ENCODE measurements around the gene MED12.

Gene MED12

GRCh38 chrX:71107762-71108360 is 10.5 kb upstream of the MED12 start:
- DNase-seq: no peak

GRCh38 chrX:71109051-71109450 is 9.3 kb upstream of the MED12 start:
- DNase-seq: no peak

DNA sequence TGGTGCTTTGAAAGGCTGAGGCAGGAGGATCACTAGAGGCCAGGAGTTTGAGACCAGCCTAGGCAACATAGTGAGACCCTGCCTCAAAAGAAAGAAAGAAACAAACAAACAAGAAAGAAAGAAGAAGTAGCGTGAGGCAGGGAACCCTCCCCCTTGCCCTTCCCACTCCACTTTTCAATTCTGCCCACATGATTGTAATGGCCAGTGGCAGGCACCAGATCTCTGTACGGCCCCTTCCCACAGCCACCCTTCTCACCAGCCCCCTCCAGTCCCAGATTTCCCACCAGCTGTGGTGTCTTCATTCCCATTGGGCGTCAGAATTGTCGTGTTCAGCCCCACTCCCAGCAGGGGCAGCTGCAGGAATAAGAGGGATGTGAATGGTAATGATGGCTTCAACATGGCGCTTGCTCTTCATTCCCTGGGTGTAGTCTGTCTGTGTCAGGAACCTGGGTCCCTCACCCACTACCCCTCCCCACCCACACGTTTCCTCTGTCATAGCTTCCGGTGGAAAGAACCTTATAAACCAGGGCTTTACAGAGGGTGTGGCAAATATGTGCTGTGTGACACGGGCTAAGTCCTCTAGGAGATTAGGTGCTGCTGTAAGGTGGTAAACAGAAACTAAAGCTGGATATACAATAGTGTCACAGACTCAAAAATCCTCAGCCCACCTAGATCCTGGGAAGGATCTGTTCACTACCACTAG is 7.1 kb upstream of the MED12 start, which contains the start of gene IL2RG:
IL2RG (minus strand) TSS at position 437 of the 703 bp plus-strand sequence; CDS start at position 399, 38 bp downstream.
- DNase-seq: no peak

GRCh38 chrX:71111921-71112431 is 6.4 kb upstream of the MED12 start:
- DNase-seq: no peak

DNA sequence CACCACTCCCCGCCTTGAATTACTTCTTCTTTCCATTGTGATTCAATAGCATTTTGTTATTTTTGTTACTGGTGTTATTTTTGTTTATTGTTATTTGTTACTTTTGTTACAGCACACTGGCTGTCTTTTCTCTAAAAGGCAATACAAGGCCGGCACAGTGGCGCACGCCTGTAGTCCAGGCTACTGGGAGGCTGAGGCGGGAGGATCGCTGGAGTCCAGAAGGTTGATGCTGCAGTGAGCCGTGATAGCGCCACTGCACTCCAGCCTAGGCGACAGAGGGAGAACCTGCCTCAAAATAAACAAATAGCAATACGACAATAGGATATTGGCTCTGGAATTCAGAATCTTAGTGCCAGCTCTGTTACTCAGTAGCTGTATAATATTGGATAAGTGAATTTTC is 1.0 kb upstream of the MED12 start:
- DNase-seq: no peak

DNA sequence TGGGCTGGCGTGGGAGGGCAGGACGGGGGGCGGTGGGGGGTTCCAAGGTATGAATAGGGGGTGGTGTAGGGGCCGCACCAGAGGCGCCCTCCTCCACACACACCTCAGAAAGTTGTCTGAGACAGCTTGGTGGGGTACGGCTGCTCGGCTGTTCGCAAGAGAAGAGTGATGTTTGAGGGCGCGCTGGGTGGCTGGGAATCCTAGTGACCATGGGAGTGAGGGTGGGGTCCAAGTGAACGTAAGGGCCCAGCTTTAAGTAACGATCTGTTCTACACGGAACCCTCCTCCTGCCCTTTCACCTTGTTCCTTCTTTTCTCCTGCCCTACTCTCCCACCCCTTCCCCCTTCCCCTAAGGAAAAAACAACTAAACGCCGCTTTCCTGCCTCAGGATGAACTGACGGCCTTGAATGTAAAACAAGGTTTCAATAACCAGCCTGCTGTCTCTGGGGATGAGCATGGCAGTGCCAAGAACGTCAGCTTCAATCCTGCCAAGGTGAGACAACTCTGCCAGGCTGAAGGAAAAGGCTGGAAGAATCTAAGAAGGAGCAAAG is 664 bp downstream of the MED12 start:
- no peak for DNase-seq

- no peak for DNase-seq
These were observed 9.9 kb downstream of the MED12 start for GRCh38 chrX:71128166-71128833.

DNA sequence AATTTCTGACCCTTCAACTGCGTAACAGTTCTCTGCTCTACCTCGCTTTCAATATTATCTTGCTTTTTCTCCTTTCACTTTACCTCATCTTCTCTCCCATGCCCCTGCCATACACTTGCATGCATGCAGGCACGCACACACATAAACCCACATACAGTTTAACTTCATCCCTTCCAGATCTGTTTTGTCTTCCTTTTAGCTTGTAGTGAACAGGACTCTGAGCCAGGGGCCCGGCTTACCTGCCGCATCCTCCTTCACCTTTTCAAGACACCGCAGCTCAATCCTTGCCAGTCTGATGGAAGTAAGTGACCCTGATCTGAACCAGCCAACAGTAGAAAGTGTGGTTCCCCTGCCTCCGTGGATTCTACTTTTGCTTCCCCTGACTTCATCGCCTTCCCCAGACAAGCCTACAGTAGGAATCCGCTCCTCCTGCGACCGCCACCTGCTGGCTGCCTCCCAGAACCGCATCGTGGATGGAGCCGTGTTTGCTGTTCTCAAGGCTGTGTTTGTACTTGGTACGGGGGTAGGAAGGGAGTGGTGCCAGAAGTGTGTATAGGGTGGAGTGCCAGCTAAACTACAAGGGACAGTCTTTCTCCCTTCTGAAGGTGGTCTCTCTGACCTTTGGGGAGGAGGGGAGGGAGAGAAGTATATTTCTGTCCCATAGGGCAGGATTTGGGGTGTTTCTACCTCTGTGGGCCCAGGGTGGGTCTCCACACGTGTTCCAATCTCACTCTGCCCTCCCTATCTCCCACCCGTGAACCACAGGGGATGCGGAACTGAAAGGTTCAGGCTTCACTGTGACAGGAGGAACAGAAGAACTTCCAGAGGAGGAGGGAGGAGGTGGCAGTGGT is 10.7 kb downstream of the MED12 start:
- DNase-seq: no peak

DNA sequence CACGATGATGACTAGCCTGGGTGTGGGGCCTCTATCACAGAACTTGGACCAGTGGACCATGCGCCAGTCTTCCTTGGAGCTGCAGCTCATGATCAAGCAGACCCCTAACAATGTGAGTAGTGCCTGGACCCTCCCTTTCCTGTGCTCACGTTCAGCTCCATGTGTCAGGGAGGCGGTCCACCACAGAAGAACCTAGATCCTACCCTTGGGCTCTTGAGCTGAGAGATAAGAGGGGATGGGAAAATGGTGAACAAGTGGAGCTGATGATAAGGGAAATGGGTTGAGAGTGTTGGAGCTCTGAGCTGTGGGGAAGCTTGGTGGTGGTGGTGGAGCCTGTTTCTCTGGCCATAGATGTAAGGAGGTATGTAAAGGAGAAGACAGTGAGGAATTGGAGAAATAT is 13.1 kb downstream of the MED12 start:
- no peak for DNase-seq

DNA sequence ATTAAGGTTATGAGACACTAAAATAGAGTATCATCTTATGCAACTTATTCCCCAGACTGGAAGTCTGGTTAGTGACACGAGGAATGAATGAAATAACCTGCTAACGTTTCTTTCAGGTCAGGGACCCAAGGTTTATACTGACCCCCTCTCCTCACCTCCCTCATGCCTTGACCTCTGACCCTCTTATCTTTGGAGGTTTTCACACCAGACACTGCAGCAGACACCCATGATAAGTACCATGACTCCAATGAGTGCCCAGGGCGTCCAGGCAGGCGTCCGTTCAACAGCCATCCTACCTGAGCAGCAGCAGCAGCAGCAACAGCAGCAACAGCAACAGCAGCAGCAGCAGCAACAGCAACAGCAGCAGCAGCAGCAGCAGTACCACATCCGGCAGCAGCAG is 22.0 kb downstream of the MED12 start:
- DNase-seq: no peak

GRCh38 chrX:71143508-71143907 is 25.1 kb downstream of the MED12 start:
- no peak for DNase-seq

DNA sequence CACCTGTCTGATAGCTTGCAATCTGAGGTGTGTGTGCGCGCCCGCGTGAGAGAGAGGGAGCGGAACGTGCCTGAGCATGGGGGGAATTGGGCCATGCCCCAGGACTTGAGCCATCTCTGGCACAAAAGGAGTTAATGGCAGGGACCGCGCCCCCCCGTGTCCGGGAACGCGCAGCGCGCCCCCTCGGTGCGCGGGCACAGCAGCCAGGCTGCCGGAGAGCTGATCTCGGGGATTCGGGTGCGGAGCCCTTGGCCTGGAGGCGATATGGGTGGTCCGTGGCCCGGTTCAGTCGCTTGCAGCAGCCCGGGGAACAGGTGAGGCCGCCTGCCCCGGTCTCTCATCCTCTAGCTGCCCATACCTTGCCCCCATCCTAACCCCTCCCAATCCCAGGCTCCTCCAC is 26.3 kb downstream of the MED12 start, which contains the start of gene NLGN3:
NLGN3 (plus strand) TSS at position 191 of the 400 bp plus-strand sequence. CDS start 2,909 bp downstream, outside the sequence.
- DNase-seq: no peak

- DNase-seq: no peak
These were observed 29.3 kb downstream of the MED12 start for GRCh38 chrX:71147496-71148277.

- no peak for DNase-seq
These were observed 29.9 kb downstream of the MED12 start for GRCh38 chrX:71148278-71148663.

- DNase-seq: no peak
These were observed 33.0 kb downstream of the MED12 start for GRCh38 chrX:71151366-71151765.

GRCh38 chrX:71154196-71154595 is 35.8 kb downstream of the MED12 start:
- no peak for DNase-seq

DNA sequence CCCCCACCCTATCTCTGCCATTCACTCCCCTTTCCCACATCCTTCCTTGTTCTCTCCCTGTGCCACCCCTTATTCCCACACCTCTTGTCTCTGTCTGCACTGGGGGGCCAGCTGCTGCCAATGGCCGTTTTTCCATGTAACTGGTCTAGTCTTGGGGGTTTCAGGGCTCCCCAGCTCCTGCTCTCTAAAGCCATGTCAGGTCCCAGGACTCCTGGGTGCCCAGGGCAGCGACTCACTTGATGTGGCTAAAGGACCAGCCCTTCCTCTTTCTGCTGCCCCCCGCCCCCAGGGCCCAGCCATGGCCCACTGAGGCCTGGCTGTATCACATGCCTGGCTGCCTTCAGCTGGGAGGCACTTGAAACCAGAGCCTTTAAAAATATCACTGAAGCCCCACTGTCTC is 36.2 kb downstream of the MED12 start:
- no peak for DNase-seq

DNA sequence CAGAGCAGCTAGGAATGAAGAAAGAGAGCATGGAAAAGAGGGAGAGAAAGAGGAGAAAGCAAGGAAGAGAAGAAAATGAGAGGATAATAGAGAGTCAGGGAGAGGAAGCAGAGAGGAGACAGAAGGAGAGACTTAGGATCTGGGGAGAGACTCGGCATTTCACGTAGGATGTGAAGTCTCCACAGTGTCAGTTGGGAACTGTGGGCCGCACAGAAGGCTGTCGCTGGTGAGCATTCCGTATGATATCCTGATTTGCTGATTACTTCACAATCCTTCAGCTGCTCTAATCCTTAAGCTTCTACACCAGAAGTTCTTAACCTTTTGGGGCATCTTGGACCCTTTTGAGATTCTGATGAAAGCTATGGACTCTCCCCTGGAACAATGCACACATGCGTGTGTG is 40.2 kb downstream of the MED12 start:
- no peak for DNase-seq

DNA sequence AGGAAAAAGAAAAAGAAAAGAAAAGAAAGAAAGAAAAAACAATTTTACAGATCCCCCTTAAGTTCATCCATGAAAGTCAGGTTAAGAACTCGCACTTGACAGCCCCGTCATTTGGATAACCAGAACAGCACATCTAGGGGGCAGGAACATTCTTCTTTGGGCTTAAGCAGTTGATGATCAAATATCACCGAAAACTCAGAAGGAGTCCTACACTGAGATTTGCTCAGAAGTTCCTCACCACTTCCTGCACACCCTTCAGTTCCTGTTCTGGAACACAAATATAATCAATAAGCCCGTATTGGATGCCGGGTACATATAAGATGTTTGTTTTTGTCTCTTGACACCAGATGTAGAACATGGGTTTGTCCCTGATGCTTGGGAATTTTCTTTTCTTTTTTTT is 40.9 kb downstream of the MED12 start:
- DNase-seq: no peak

DNA sequence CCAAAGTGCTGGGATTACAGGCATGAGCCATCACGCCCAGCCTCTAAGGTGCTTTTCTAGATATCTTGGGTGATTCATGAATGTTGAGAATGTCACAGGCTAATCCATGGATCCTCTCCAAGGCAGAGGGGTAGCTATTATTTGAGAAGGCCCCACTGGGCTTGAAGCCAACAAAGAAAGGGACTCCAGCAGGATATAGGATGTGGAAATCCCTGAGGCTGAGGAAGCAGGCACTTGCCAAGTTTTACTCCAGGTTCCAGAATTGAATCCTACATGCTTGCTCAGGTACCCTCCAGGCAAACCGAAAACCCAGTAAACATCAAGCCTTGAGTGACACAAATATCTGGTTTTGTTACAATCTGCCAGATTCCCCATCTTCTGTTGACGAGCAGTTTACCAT is 42.1 kb downstream of the MED12 start:
- no peak for DNase-seq

- DNase-seq: no peak
These were observed 44.6 kb downstream of the MED12 start for GRCh38 chrX:71162981-71163380.

DNA sequence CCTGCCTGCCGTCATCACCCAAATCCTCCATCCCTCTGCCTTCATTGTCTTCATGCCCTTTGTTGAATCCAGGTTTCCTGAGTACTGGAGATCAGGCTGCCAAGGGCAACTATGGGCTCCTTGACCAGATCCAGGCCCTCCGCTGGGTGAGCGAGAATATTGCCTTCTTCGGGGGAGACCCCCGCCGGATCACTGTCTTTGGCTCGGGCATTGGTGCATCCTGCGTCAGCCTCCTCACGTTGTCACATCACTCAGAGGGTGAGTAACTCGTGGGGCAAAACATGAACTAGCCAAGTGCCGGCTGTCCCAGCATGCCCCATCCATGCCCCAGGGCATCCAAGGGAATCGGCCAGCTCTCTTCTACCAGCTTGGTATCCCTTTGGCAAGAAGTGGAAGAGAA is 45.7 kb downstream of the MED12 start:
- no peak for DNase-seq
